DMS 273 treated with DMSO at 0.1 percent for 48 hours (cell line): ENCODE results near the gene DGKI.
A peak's percentile ranks its signal among the peaks of the same experiment; 100 is the strongest.

Source experiments
- DNase-seq: peaks from one replicate; lab custom pipeline; 2025; lab: John Stamatoyannopoulos, UW

The DGKI gene

GRCh38 chr7:137871170-137871915 is 24.6 kb upstream of the DGKI start:
- peak; percentile 14 for DNase-seq

- no peak for DNase-seq
Observed at GRCh38 chr7:137870684-137871083, 23.9 kb upstream of the DGKI start.

- DNase-seq: no peak
Observed at GRCh38 chr7:137870078-137870477, 23.3 kb upstream of the DGKI start.

GRCh38 chr7:137869260-137869659 is 22.5 kb upstream of the DGKI start:
- no peak for DNase-seq

GRCh38 chr7:137867289-137867688 is 20.5 kb upstream of the DGKI start:
- DNase-seq: no peak

- no peak for DNase-seq
Observed at GRCh38 chr7:137865764-137866163, 19.0 kb upstream of the DGKI start.

GRCh38 chr7:137862964-137863363 is 16.2 kb upstream of the DGKI start:
- no peak for DNase-seq

- no peak for DNase-seq
Observed at GRCh38 chr7:137862358-137862757, 15.6 kb upstream of the DGKI start.

- DNase-seq: no peak
Observed at GRCh38 chr7:137860542-137860941, 13.8 kb upstream of the DGKI start.

GRCh38 chr7:137853053-137853452 is 6.3 kb upstream of the DGKI start:
- no peak for DNase-seq

GRCh38 chr7:137852108-137852507 is 5.3 kb upstream of the DGKI start:
- no peak for DNase-seq

GRCh38 chr7:137850972-137851945 is 4.5 kb upstream of the DGKI start:
- no peak for DNase-seq

GRCh38 chr7:137850571-137850970 is 3.8 kb upstream of the DGKI start:
- no peak for DNase-seq

GRCh38 chr7:137848095-137848494 is 1.3 kb upstream of the DGKI start:
- no peak for DNase-seq

GRCh38 chr7:137847568-137848050 is 835 bp upstream of the DGKI start:
- no peak for DNase-seq

GRCh38 chr7:137846549-137846826 is 286 bp downstream of the DGKI start:
- DNase-seq: no peak

- DNase-seq: no peak
Observed at GRCh38 chr7:137844677-137845425, 1.9 kb downstream of the DGKI start.

GRCh38 chr7:137839903-137840779 is 6.6 kb downstream of the DGKI start:
- DNase-seq: no peak

- no peak for DNase-seq
Observed at GRCh38 chr7:137838706-137839315, 8.0 kb downstream of the DGKI start.

GRCh38 chr7:137836541-137836940 is 10.2 kb downstream of the DGKI start:
- no peak for DNase-seq

GRCh38 chr7:137836113-137836509 is 10.7 kb downstream of the DGKI start:
- DNase-seq: no peak
